HG03432 (cell line): ENCODE data around the gene SLC16A2.
"Not testable (repeated sequence)": the region's sequence is repeated elsewhere in the genome, so short reads cannot be mapped to it uniquely, and the experiment has no call there.

Experiments
- ATAC-seq: cut with Tn5 transposase; IDR thresholded peaks from one replicate; pipeline ENCODE4 v1.9.1; 2021; ENCODE audit warnings: mild to moderate bottlenecking, moderate library complexity; ENCODE audit not compliant: unreplicated experiment

SLC16A2 gene

GRCh38 chrX:74445099-74445498 lies 23.8 kb downstream of the SLC16A2 start:
- no peak for ATAC-seq

- no peak for ATAC-seq
Observed at GRCh38 chrX:74446876-74447275, 25.6 kb downstream of the SLC16A2 start.

GRCh38 chrX:74448669-74449068 lies 27.4 kb downstream of the SLC16A2 start:
- no peak for ATAC-seq

GRCh38 chrX:74449322-74449936 lies 28.1 kb downstream of the SLC16A2 start:
- no peak for ATAC-seq

GRCh38 chrX:74449937-74450330 lies 28.6 kb downstream of the SLC16A2 start:
- no peak for ATAC-seq

GRCh38 chrX:74450803-74451449 lies 29.6 kb downstream of the SLC16A2 start:
- ATAC-seq, result no peak

- no peak for ATAC-seq
Observed at GRCh38 chrX:74451450-74452198, 30.3 kb downstream of the SLC16A2 start.

GRCh38 chrX:74452199-74452481 lies 30.8 kb downstream of the SLC16A2 start:
- ATAC-seq, result no peak

GRCh38 chrX:74453178-74453577 lies 31.9 kb downstream of the SLC16A2 start:
- no peak for ATAC-seq

GRCh38 chrX:74454233-74454632 lies 32.9 kb downstream of the SLC16A2 start:
- ATAC-seq, result not testable (repeated sequence)

GRCh38 chrX:74458736-74459135 lies 37.4 kb downstream of the SLC16A2 start:
- no peak for ATAC-seq

- no peak for ATAC-seq
Observed at GRCh38 chrX:74461384-74461783, 40.1 kb downstream of the SLC16A2 start.

GRCh38 chrX:74464722-74465121 lies 43.4 kb downstream of the SLC16A2 start:
- ATAC-seq, result no peak

- no peak for ATAC-seq
Observed at GRCh38 chrX:74465424-74465823, 44.1 kb downstream of the SLC16A2 start.

- no peak for ATAC-seq
Observed at GRCh38 chrX:74467656-74468055, 46.4 kb downstream of the SLC16A2 start.

- not testable (repeated sequence) for ATAC-seq
Observed at GRCh38 chrX:74473116-74473515, 51.8 kb downstream of the SLC16A2 start.

- ATAC-seq, result no peak
Observed at GRCh38 chrX:74490247-74490646, 69.0 kb downstream of the SLC16A2 start.

GRCh38 chrX:74492720-74493201 lies 71.5 kb downstream of the SLC16A2 start:
- ATAC-seq, result no peak

GRCh38 chrX:74493806-74494205 lies 72.5 kb downstream of the SLC16A2 start:
- no peak for ATAC-seq

GRCh38 chrX:74498924-74499323 lies 77.6 kb downstream of the SLC16A2 start:
- ATAC-seq, result no peak

- ATAC-seq, result no peak
Observed at GRCh38 chrX:74500067-74500466, 78.8 kb downstream of the SLC16A2 start.

- no peak for ATAC-seq
Observed at GRCh38 chrX:74500555-74500954, 79.3 kb downstream of the SLC16A2 start.
